BE2C (cell line): ENCODE measurements around the gene VWC2L.

Source experiments
- DNase-seq: peaks from one replicate; pipeline ENCODE4 v3.0.0-alpha.2; 2020
- H3K27me3 ChIP-seq: fragments of 250-450 bp; sonication (Bioruptor Pico); 2 replicates; pipeline ENCODE4 v1.5.1; 2020; ENCODE audit warnings: mild to moderate bottlenecking
- H3K36me3 ChIP-seq: fragments of 250-450 bp; sonication (Bioruptor Pico); 2 replicates; pipeline ENCODE4 v1.5.1; 2020; ENCODE audit warnings: mild to moderate bottlenecking
- H3K4me1 ChIP-seq: fragments of 250-450 bp; sonication (Bioruptor Pico); 2 replicates; pipeline ENCODE4 v1.5.1; 2020
- H3K4me3 ChIP-seq: 2 replicates; pipeline ENCODE4 v1.5.1; 2011; ENCODE audit warnings: low read depth, low read length
- H3K9me3 ChIP-seq: fragments of 250-450 bp; sonication (Bioruptor Pico); 2 replicates; pipeline ENCODE4 v1.5.1; 2020
- TF ChIP-seq, protein P1 (sequence below): IDR thresholded peaks from 2 replicates; pipeline ENCODE4 v1.5.1; 2012; ENCODE audit warnings: mild to moderate bottlenecking, low read depth, low read length

The VWC2L gene

DNA sequence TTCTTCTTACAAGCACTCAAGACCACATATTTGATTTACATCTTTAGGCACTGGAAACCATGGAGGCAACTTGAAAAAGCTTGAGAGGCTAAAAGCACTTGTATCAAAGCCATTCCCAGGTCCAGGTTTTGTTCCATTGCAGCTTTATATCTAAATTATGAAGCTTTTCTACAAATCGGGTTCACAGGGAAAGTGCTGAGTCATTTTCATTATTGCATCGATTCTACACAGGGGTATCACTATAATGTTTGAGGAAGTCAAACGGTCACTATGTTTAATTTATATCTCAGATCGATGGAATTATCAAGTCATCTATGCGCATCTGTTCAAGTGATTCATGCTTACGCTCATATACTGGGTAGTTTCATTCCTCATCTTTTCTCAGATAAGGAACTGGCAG, 118.7 kb downstream of the VWC2L start:
- no peaks in the 10 kb centered on the region for H3K36me3 ChIP-seq
- DNase-seq: no peak
- no peaks in the 10 kb centered on the region for H3K9me3 ChIP-seq
- TF ChIP-seq, protein P1, sequence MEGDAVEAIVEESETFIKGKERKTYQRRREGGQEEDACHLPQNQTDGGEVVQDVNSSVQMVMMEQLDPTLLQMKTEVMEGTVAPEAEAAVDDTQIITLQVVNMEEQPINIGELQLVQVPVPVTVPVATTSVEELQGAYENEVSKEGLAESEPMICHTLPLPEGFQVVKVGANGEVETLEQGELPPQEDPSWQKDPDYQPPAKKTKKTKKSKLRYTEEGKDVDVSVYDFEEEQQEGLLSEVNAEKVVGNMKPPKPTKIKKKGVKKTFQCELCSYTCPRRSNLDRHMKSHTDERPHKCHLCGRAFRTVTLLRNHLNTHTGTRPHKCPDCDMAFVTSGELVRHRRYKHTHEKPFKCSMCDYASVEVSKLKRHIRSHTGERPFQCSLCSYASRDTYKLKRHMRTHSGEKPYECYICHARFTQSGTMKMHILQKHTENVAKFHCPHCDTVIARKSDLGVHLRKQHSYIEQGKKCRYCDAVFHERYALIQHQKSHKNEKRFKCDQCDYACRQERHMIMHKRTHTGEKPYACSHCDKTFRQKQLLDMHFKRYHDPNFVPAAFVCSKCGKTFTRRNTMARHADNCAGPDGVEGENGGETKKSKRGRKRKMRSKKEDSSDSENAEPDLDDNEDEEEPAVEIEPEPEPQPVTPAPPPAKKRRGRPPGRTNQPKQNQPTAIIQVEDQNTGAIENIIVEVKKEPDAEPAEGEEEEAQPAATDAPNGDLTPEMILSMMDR: no peak
- no peak overlapping the region for H3K4me3 ChIP-seq
- H3K4me1 ChIP-seq: 0 out of 2 replicates have a peak, but pooled peaks cover 3% of the 10 kb centered on the region
- H3K27me3 ChIP-seq: no peaks in the 10 kb centered on the region

DNA sequence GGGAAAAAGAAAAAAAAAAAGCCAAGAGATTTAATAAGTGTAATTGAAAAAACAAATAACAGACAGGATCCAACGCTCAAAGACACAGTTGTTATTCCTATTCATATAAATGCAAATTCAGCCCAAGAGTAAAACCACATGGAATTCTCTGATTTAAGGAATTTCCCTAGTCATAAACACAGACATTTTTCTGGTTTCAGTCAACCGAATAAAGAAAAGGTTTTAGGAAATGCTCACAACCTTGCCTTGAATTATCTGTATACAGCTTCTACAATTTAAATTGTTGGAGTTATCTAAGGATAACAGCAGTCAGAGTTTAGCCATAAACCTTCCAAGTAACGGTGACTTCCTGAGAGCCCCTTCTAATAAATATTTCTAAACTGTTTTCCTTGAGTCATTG, 122.7 kb downstream of the VWC2L start:
- Histone ChIP-seq H3K27me3 (no peaks in the 10 kb centered on the region), H3K9me3 (no peaks in the 10 kb centered on the region), H3K4me3 (no peak overlapping the region), H3K36me3 (no peaks in the 10 kb centered on the region), H3K4me1 (0 out of 2 replicates have a peak, but pooled peaks cover 3% of the 10 kb centered on the region)
- TF ChIP-seq, protein P1: no peak
- DNase-seq: no peak

DNA sequence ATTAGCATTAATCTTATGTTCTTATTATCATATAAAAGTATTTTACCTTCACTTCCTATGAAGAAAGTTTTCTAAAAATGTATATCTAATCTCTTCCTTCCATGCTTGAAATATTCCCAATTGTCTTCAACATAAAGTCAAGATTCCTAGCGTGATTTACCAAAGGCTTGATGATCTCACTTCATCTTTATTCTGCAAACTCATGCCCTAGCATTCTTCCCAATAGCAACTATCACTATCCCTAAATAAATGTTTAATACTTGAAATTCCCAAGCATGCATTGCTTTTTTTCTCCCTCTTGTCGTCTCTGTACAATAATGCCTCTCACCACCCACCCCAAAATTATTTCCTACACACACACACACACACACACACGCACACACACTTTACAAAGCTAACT, 125.8 kb downstream of the VWC2L start:
- H3K4me1 ChIP-seq: peaks cover 5% of the 10 kb centered on the region; the same call in 1 of the 2 replicates
- H3K36me3 ChIP-seq: no peaks in the 10 kb centered on the region
- no peak for DNase-seq
- H3K4me3 ChIP-seq: no peak overlapping the region
- TF ChIP-seq, protein P1: no peak
- H3K9me3 ChIP-seq: no peaks in the 10 kb centered on the region
- no peaks in the 10 kb centered on the region for H3K27me3 ChIP-seq

DNA sequence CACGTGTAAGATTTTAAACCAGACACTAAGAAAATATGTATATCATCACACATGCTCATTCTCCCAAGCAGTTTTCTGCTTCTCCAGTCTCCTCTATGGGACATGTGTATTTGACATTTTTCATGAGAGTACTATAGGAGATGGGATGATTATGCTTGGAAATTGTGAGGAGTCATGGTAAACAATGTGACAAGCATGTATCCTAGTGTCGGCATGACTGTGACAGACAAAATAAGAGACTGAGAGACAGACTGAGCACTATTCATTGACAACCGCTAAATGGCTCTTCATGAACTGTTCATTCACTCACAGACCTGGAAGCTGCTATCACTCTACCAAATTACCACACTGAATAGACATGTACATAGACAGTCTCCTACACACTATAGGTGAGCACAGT, 127.1 kb downstream of the VWC2L start:
- no peak for DNase-seq
- H3K9me3 ChIP-seq: no peaks in the 10 kb centered on the region
- TF ChIP-seq, protein P1: no peak
- no peaks in the 10 kb centered on the region for H3K36me3 ChIP-seq
- peaks cover 5% of the 10 kb centered on the region; the same call in 1 of the 2 replicates for H3K4me1 ChIP-seq
- H3K27me3 ChIP-seq: no peaks in the 10 kb centered on the region
- H3K4me3 ChIP-seq: no peak overlapping the region

DNA sequence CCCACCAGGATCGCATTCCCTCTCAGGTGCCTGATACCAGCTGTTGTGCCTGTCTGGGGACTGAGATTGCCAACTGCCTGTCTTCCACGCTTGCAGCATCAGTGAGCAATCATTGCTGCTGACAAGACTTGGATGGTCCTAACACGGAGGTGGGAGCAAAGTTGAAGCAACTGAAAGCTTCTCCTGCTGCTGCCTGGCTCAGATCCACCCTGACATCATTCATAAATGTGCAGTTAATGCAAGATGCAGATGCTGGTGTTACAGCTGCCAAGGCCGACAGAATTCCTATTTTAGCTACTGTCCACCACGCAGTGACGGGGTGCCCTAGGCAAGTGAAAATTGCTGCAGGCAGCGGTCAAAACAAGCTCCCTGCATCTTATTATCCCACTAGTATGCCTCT, 131.4 kb downstream of the VWC2L start:
- DNase-seq: no peak
- no peak overlapping the region for H3K4me3 ChIP-seq
- H3K27me3 ChIP-seq: no peaks in the 10 kb centered on the region
- H3K4me1 ChIP-seq: peaks cover 2% of the 10 kb centered on the region; the same call in 1 of the 2 replicates
- no peaks in the 10 kb centered on the region for H3K9me3 ChIP-seq
- TF ChIP-seq, protein P1: no peak
- no peaks in the 10 kb centered on the region for H3K36me3 ChIP-seq

DNA sequence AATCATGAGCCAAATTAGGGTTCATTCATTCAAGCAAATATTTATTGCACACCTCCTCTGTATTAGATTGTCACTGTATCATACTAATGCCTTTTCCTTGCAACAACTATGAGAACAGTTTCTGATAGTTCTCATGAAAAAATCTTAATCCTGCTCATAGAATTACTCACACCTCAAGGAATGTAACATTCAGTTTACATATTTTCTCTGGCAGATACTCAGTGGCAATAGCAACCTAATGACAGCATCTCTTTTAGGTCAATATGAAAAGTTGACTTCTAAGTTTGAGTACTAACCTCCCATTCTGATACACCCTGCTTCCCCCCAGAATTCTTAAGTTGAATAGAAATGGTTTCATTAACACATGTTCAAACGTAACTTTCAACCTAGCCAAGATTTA, 132.0 kb downstream of the VWC2L start:
- no peak for DNase-seq
- H3K27me3 ChIP-seq: no peaks in the 10 kb centered on the region
- TF ChIP-seq, protein P1: no peak

More for the DNA sequence above, 132.0 kb downstream of the VWC2L start:
- peaks cover 2% of the 10 kb centered on the region; the same call in 1 of the 2 replicates for H3K4me1 ChIP-seq
- no peak overlapping the region for H3K4me3 ChIP-seq
- no peaks in the 10 kb centered on the region for H3K9me3 ChIP-seq
- no peaks in the 10 kb centered on the region for H3K36me3 ChIP-seq
